ENCODE measurements around the gene FRMD7.

DNA sequence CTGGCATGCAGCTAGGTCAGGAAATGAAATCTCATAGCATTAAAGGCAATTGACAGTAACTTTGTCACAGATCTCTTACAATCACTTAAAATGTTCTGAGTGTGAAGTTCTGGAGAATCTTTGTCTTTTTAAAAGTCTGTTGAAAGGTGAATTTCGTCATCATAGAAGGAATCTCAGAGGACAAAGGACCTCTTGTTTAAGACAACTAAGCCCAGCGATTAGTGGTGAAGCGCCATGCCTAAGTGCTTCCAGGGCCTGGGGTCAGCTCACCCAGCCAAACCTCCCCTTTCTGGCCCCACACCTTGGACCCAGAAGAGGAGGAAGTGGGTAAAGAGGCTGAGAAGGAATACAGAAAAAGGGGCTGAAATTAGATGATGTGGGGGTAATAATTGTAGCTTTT lies 8.5 kb downstream of the FRMD7 start:
- TF ChIP-seq, protein P1, sequence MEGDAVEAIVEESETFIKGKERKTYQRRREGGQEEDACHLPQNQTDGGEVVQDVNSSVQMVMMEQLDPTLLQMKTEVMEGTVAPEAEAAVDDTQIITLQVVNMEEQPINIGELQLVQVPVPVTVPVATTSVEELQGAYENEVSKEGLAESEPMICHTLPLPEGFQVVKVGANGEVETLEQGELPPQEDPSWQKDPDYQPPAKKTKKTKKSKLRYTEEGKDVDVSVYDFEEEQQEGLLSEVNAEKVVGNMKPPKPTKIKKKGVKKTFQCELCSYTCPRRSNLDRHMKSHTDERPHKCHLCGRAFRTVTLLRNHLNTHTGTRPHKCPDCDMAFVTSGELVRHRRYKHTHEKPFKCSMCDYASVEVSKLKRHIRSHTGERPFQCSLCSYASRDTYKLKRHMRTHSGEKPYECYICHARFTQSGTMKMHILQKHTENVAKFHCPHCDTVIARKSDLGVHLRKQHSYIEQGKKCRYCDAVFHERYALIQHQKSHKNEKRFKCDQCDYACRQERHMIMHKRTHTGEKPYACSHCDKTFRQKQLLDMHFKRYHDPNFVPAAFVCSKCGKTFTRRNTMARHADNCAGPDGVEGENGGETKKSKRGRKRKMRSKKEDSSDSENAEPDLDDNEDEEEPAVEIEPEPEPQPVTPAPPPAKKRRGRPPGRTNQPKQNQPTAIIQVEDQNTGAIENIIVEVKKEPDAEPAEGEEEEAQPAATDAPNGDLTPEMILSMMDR (IDR thresholded peaks at IDR 0.05) = no peak
- no peak for TF ChIP-seq POLR2A (IDR thresholded peaks at IDR 0.05)
- TF ChIP-seq POLR2AphosphoS5 (IDR thresholded peaks at IDR 0.05) = no peak
- no peak for TF ChIP-seq EP300 (IDR thresholded peaks at IDR 0.05)

Data from stomach (tissue), 4 donors.